HEK293 (cell line): ENCODE data around the gene FGF19.

ENCODE experiments used
- CTCF ChIA-PET: fragments of 350-600 bp; formaldehyde crosslinking; extraction: SDS; loops from one replicate; lab custom pipeline; 2021; ENCODE audit warnings: antibody characterized with exemption; lab: Yijun Ruan, JAX
- POLR2A ChIA-PET: fragments of 300-600 bp; formaldehyde crosslinking; extraction: SDS; loops from one replicate; lab custom pipeline; 2020; ENCODE audit warnings: antibody characterized with exemption, inconsistent platforms; lab: Yijun Ruan, JAX
- H3K27ac ChIP-seq: fragments of 200-500 bp; sonication (Bioruptor generic); 2 replicates; pipeline ENCODE4 v1.5.1; 2014; ENCODE audit warnings: low read depth, low read length, control low read depth, inconsistent platforms; ENCODE audit errors: extremely low read depth
- H3K36me3 ChIP-seq, 2 experiments: fragments of 200-500 bp in 1 of 2; sonication (Bioruptor generic) in 1 of 2; 1 replicate in 1 of 2; 2 replicates in 1 of 2; pipeline ENCODE4 v1.5.1; 2014 to 2017; ENCODE audit warnings: inconsistent platforms in 2 of 2, low read length in 2 of 2; ENCODE audit not compliant: control insufficient read depth in 2 of 2, insufficient read depth in 1 of 2
- H3K4me1 ChIP-seq: fragments of 200-500 bp; sonication (Bioruptor generic); 2 replicates; pipeline ENCODE4 v1.5.1; 2014; ENCODE audit warnings: mild to moderate bottlenecking, low read length, inconsistent platforms; ENCODE audit not compliant: control insufficient read depth, insufficient read depth
- H3K4me3 ChIP-seq: 2 replicates; pipeline ENCODE4 v1.5.1; 2011; ENCODE audit warnings: low read depth, mild to moderate bottlenecking, control low read depth, low read length, moderate library complexity
- H3K9me3 ChIP-seq: fragments of 200-500 bp; sonication (Bioruptor generic); 2 replicates; pipeline ENCODE4 v1.5.1; 2014; ENCODE audit warnings: low read depth, low read length, inconsistent platforms; ENCODE audit not compliant: control insufficient read depth, insufficient read depth
- ATF2 ChIP-seq: fragments of 450-650 bp; formaldehyde crosslinking; IDR thresholded peaks from 2 replicates; pipeline ENCODE4 v1.5.1; 2016; ENCODE audit warnings: missing biosample characterization, missing genetic modification characterization, low read depth
- EGR2 ChIP-seq: fragments of 450-650 bp; formaldehyde crosslinking; IDR thresholded peaks from 2 replicates; pipeline ENCODE4 v1.5.1; 2016; ENCODE audit warnings: low read depth, missing biosample characterization, missing genetic modification characterization
- HOXC10 ChIP-seq: sonication (generic); formaldehyde crosslinking; IDR thresholded peaks from 2 replicates; pipeline ENCODE4 v1.8.1; 2023; ENCODE audit warnings: mild to moderate bottlenecking, missing genetic modification reagents
- MZF1 ChIP-seq: fragments of 450-650 bp; formaldehyde crosslinking; IDR thresholded peaks from 2 replicates; pipeline ENCODE4 v1.5.1; 2017; ENCODE audit warnings: missing biosample characterization, missing genetic modification characterization, borderline replicate concordance
- PRDM6 ChIP-seq: fragments of 450-650 bp; formaldehyde crosslinking; IDR thresholded peaks from 2 replicates; pipeline ENCODE4 v1.5.1; 2017; ENCODE audit warnings: missing biosample characterization, missing genetic modification characterization
- SCRT1 ChIP-seq: fragments of 450-650 bp; formaldehyde crosslinking; IDR thresholded peaks from 2 replicates; pipeline ENCODE4 v1.5.1; 2016; ENCODE audit warnings: missing biosample characterization, missing genetic modification characterization, borderline replicate concordance
- SETDB1 ChIP-seq: IDR thresholded peaks from one replicate; pipeline ENCODE4 v1.6.1; 2017; ENCODE audit warnings: mild to moderate bottlenecking, low read length, moderate library complexity, mixed read lengths; ENCODE audit not compliant: insufficient read length
- SP2 ChIP-seq: fragments of 450-650 bp; formaldehyde crosslinking; IDR thresholded peaks from 2 replicates; pipeline ENCODE4 v1.5.1; 2016; ENCODE audit warnings: missing biosample characterization, missing genetic modification characterization
- SP3 ChIP-seq: fragments of 450-650 bp; formaldehyde crosslinking; IDR thresholded peaks from 2 replicates; pipeline ENCODE4 v1.5.1; 2016; ENCODE audit warnings: missing biosample characterization, missing genetic modification characterization
- WT1 ChIP-seq: fragments of 450-650 bp; formaldehyde crosslinking; IDR thresholded peaks from 2 replicates; pipeline ENCODE4 v1.5.1; 2016; ENCODE audit warnings: missing biosample characterization, missing genetic modification characterization
- ZFHX2 ChIP-seq: fragments of 450-650 bp; formaldehyde crosslinking; conservative IDR thresholded peaks from 2 replicates; pipeline ENCODE4 v1.5.1; 2016; ENCODE audit warnings: missing biosample characterization, missing genetic modification characterization
- ZNF174 ChIP-seq: fragments of 450-650 bp; formaldehyde crosslinking; IDR thresholded peaks from 2 replicates; pipeline ENCODE4 v1.5.0; 2017; ENCODE audit warnings: missing biosample characterization, mild to moderate bottlenecking, missing genetic modification characterization
- ZNF211 ChIP-seq: fragments of 450-650 bp; formaldehyde crosslinking; IDR thresholded peaks from 2 replicates; pipeline ENCODE4 v1.5.1; 2016; ENCODE audit warnings: low read depth, missing biosample characterization, missing genetic modification characterization
- ZNF239 ChIP-seq: fragments of 450-650 bp; formaldehyde crosslinking; IDR thresholded peaks from 2 replicates; pipeline ENCODE4 v1.5.1; 2016; ENCODE audit warnings: missing biosample characterization, missing genetic modification characterization
- ZNF274 ChIP-seq, 2 experiments: fragments of 200-500 bp in 1 of 2; fragments of 450-650 bp in 1 of 2; sonication (Bioruptor generic) in 1 of 2; formaldehyde crosslinking in 1 of 2; IDR thresholded peaks; 2 replicates each; pipeline versions ENCODE4 v1.5.1 to v1.6.1; 2014 to 2016; ENCODE audit warnings: borderline replicate concordance in 1 of 2, inconsistent platforms in 1 of 2, low read length in 1 of 2, missing biosample characterization in 1 of 2, missing genetic modification characterization in 1 of 2
- ZNF366 ChIP-seq: fragments of 450-650 bp; formaldehyde crosslinking; conservative IDR thresholded peaks from 2 replicates; pipeline ENCODE4 v1.5.1; 2016; ENCODE audit warnings: missing biosample characterization, missing genetic modification characterization
- ZNF558 ChIP-seq: fragments of 450-650 bp; formaldehyde crosslinking; IDR thresholded peaks from 2 replicates; pipeline ENCODE4 v1.5.1; 2016; ENCODE audit warnings: missing biosample characterization, missing genetic modification characterization
- ZNF561 ChIP-seq: fragments of 450-650 bp; IDR thresholded peaks from 2 replicates; pipeline ENCODE4 v1.5.1; 2018; ENCODE audit warnings: missing biosample characterization, missing genetic modification characterization, borderline replicate concordance
- ZNF596 ChIP-seq: fragments of 450-650 bp; IDR thresholded peaks from 2 replicates; pipeline ENCODE4 v1.5.0; 2018; ENCODE audit warnings: missing biosample characterization, mild to moderate bottlenecking, missing genetic modification characterization, moderate library complexity
- ZNF623 ChIP-seq: fragments of 450-650 bp; formaldehyde crosslinking; IDR thresholded peaks from 2 replicates; pipeline ENCODE4 v1.5.1; 2016; ENCODE audit warnings: missing biosample characterization, missing genetic modification characterization
- ZNF776 ChIP-seq: fragments of 450-650 bp; formaldehyde crosslinking; IDR thresholded peaks from 2 replicates; pipeline ENCODE4 v1.5.0; 2017; ENCODE audit warnings: missing biosample characterization, missing genetic modification characterization, borderline replicate concordance
- TF ChIP-seq, protein P1 (sequence below): fragments of 450-650 bp; formaldehyde crosslinking; IDR thresholded peaks from 2 replicates; pipeline ENCODE4 v1.5.1; 2016; ENCODE audit warnings: missing biosample characterization, missing genetic modification characterization
- TF ChIP-seq, protein P2 (sequence below): fragments of 450-650 bp; formaldehyde crosslinking; IDR thresholded peaks from 2 replicates; pipeline ENCODE4 v1.5.1; 2017; ENCODE audit warnings: missing biosample characterization, missing genetic modification characterization

Gene FGF19

DNA sequence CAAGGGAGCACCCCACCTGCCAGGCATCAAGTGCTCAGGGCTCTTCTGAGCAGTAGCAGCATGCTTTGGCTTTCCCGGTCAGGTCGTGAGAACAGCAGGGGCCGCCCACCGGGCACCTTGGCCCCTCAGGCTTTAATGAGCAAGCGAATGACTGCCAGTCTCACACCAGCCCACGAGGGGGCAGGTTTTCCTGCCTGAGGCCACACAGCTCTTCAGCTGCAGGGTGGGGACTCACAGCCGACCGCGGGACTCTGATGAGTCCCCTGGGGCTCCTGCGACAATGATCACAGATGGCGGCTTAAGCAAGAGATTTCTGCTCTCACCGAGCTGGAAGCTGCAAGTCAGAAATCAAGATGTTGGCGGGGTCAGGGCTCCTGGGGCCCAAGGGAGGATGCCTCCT, 14.3 kb upstream of the FGF19 start (continued):
- TF ChIP-seq, protein P1, sequence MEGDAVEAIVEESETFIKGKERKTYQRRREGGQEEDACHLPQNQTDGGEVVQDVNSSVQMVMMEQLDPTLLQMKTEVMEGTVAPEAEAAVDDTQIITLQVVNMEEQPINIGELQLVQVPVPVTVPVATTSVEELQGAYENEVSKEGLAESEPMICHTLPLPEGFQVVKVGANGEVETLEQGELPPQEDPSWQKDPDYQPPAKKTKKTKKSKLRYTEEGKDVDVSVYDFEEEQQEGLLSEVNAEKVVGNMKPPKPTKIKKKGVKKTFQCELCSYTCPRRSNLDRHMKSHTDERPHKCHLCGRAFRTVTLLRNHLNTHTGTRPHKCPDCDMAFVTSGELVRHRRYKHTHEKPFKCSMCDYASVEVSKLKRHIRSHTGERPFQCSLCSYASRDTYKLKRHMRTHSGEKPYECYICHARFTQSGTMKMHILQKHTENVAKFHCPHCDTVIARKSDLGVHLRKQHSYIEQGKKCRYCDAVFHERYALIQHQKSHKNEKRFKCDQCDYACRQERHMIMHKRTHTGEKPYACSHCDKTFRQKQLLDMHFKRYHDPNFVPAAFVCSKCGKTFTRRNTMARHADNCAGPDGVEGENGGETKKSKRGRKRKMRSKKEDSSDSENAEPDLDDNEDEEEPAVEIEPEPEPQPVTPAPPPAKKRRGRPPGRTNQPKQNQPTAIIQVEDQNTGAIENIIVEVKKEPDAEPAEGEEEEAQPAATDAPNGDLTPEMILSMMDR (tag by site-specific recombination) = peak; percentile 67
- TF ChIP-seq MZF1 (no peak), ZNF561 (no peak)

DNA sequence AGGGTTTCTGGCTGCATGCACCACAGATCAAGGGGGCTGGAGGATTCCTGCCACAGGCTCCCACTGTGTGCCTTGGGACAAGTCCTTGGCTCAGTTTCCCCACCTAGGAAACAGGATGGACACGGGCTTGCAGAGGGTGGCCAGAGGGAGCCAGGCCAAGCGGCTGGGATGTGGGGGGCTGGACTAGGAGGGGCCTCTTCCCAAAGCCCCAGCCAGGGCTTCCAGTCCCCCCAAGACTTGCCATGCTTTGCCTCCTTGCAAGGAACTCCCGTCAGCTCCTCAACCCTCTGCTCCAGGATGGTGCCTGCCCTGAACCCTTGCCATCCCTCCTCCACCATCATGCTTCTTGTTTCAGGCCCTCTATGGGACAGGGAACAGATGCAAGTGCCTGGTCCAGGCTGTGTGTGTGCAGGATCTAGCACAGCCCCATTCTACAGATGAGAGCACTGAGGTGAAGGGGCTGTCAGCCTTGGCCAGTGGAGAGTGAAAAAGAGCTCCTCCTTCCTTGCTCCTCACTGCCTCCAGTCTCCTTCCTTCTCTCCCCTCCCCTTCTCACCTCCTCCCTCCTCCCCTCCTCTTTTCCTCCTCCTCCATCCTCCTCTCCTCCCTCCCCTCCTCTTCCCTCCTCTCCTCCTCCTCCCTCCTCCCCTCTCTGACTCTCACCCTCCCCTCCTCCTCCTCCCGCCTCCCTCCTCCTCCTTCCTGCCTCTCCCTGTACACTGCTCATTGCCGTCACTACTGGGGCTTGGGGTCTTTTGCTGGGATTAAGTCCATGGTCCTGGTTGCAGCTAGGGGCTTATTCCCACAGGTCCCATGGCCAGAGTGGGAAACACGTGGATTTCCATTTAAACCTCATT, 13.3 kb upstream of the FGF19 start:
- CTCF ChIA-PET = interaction anchor here (0.6 to 3.3 kb wide), 13 partner anchors 8 to 1242 kb away, joined by 3 to 14 read pairs (median 4); no protein-coding TSS in a partner anchor
- no peaks in the 10 kb centered on the region for H3K4me1 ChIP-seq
- no peaks in the 10 kb centered on the region for H3K36me3 ChIP-seq
- no peak for TF ChIP-seq ZNF174 (tag by site-specific recombination)
- no peak for TF ChIP-seq HOXC10 (CRISPR knock-in tag)
- 0 out of 2 replicates have a peak, but pooled peaks have one; percentile 28 for TF ChIP-seq ZNF366 (tag by site-specific recombination)
- TF ChIP-seq EGR2 (tag by site-specific recombination) = peak; percentile 76
- TF ChIP-seq, protein P2, sequence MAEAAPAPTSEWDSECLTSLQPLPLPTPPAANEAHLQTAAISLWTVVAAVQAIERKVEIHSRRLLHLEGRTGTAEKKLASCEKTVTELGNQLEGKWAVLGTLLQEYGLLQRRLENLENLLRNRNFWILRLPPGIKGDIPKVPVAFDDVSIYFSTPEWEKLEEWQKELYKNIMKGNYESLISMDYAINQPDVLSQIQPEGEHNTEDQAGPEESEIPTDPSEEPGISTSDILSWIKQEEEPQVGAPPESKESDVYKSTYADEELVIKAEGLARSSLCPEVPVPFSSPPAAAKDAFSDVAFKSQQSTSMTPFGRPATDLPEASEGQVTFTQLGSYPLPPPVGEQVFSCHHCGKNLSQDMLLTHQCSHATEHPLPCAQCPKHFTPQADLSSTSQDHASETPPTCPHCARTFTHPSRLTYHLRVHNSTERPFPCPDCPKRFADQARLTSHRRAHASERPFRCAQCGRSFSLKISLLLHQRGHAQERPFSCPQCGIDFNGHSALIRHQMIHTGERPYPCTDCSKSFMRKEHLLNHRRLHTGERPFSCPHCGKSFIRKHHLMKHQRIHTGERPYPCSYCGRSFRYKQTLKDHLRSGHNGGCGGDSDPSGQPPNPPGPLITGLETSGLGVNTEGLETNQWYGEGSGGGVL (tag by site-specific recombination) = peak; percentile 68
- no peak for TF ChIP-seq ZNF239 (tag by site-specific recombination)
- no peak for TF ChIP-seq SETDB1
- TF ChIP-seq PRDM6 = no peak
- TF ChIP-seq ZNF623 = no peak
- TF ChIP-seq ZNF776 (tag by site-specific recombination) = no peak
- no peak for TF ChIP-seq ZNF596
- no peak for TF ChIP-seq ATF2 (tag by site-specific recombination)
- peak; percentile 35; the same call in 1 of the 2 replicates for TF ChIP-seq SP3 (tag by site-specific recombination)
- no peak for TF ChIP-seq ZNF274 (IDR thresholded peaks at IDR 0.05; ENCODE audit: low read length)
- no peak for TF ChIP-seq ZNF274 (tag by site-specific recombination; IDR thresholded peaks at IDR 0.05; ENCODE audit: borderline replicate concordance)
- TF ChIP-seq SCRT1 (tag by site-specific recombination) = no peak
- TF ChIP-seq ZFHX2 (tag by site-specific recombination) = peak; percentile 38; the same call in 1 of the 2 replicates
- TF ChIP-seq ZNF561 = no peak
- TF ChIP-seq ZNF211 (tag by site-specific recombination) = no peak
- no peak for TF ChIP-seq ZNF558
- no peak for TF ChIP-seq SP2 (tag by site-specific recombination)
- TF ChIP-seq WT1 = peak; percentile 48
- POLR2A ChIA-PET = no interaction called here
- H3K9me3 ChIP-seq = no peaks in the 10 kb centered on the region
- H3K27ac ChIP-seq = no peak overlapping the region
- H3K4me3 ChIP-seq = no peak overlapping the region
